Breast epithelium (tissue), 3 donors: Measurements from ENCODE around the gene IL1R1.
"Not testable (repeated sequence)": the region's sequence is repeated elsewhere in the genome, so short reads cannot be mapped to it uniquely, and the experiment has no call there.

Experiments
- CTCF ChIP-seq, 3 donors: fragments of 450-650 bp; IDR thresholded peaks; one replicate each; pipeline ENCODE4 v1.5.1; 2016 to 2017; ENCODE audit warnings: antibody characterized with exemption in 3 of 3, mild to moderate bottlenecking in 3 of 3, moderate library complexity in 3 of 3
- POLR2A ChIP-seq: fragments of 450-650 bp; IDR thresholded peaks from one replicate; pipeline ENCODE4 v1.6.1; 2016; ENCODE audit warnings: antibody characterized with exemption, mild to moderate bottlenecking, moderate library complexity
- POLR2AphosphoS5 ChIP-seq, 3 donors: sonication (generic); formaldehyde crosslinking; IDR thresholded peaks; one replicate each; pipeline ENCODE4 v1.6.1; 2017; ENCODE audit warnings: antibody characterized with exemption in 3 of 3

- not testable (repeated sequence) for TF ChIP-seq CTCF (IDR thresholded peaks at IDR 0.05); POLR2AphosphoS5 (IDR thresholded peaks at IDR 0.05); POLR2A
Measured at GRCh38 chr2:102102636-102102948, 40.0 kb upstream of the IL1R1 start.
